Lung microvascular endothelial cell (primary cell): ENCODE data around the gene SELPLG. TPM values are rescaled to one million over a fixed set of nuclear protein-coding genes. Genes with fewer than 3 reads are reported as not detected.
"Not testable (repeated sequence)": the region's sequence is repeated elsewhere in the genome, so short reads cannot be mapped to it uniquely, and the experiment has no call there.

Experiments
- DNase-seq, 2 donors: peaks; one replicate each; pipeline versions ENCODE4 v3.0.0 to v3.0.0-alpha.2; 2010; ENCODE audit warnings: low read depth in 2 of 2
- total RNA-seq: library from RNA; depleted of rRNA; stranded (reverse); fragments of >200 nt; gene quantifications from 2 replicates; pipeline ENCODE4 v1.2.1, GENCODE V29; 2014

Gene SELPLG
- 0.20 and 0.22 TPM in 2 replicates for total RNA-seq

DNA sequence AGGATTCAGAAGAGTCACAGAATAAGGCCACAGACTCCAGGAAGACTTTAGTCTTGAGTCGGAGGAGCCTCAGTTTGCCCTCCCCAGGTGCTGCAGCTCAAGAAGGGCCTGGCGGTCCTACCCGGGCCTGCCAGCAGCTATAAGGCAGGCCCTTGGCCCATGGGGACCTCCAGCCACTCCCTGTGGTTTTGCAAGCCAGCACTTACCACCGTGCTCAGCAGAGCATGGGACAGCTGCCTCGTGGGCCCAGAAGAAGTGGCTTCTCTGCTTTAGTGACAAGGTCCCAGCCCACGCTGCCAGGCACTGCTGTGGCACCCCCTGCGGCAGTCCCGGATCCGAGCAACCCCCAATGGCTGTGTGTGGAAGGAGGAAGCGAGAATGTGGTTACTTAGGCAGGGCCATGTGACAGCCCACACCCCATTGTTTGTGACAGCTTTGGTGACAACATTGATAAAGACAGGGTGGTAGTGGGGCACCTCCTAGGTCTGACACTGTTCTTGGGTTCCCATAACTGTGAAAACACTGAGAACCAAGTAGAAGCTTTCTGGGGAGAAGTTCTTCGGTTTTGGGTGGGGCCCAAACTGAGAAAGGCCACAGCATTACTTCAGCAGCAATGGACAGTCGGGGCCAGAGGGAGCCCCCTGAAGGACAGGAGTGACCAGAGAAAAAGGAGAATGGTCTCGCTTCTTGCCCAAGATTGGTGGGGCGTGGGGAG, at the start of gene SELPLG:
Gene SELPLG, minus strand, starts transcription at position 361 of the 715 bp plus-strand sequence. CDS start 9,587 bp downstream, outside the sequence.
- DNase-seq: no peak

DNA sequence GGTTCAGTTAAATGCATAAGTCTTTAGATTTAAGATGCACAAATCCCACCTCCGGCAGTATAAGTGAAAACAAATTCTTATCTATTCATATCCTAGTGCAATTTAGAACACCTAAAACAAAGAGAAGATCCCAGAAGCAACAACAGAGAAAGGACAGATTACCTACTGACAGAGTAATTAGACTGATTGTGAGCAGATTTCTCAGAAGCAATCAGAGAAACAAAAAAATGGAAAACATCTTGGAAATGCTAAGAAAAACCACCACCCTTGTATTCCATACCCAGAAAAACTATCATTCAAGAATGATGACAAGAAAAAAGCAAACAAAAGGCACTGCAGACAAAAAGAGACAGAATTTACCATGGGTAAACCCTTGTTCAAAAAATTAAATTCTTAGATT, 47.6 kb upstream of the SELPLG start:
- no peak for DNase-seq

- DNase-seq: no peak
Observed at GRCh38 chr12:108679106-108679681, 45.5 kb upstream of the SELPLG start.

GRCh38 chr12:108678104-108678730, 44.5 kb upstream of the SELPLG start:
- no peak for DNase-seq

GRCh38 chr12:108677381-108677780, 43.7 kb upstream of the SELPLG start:
- DNase-seq: no peak

DNA sequence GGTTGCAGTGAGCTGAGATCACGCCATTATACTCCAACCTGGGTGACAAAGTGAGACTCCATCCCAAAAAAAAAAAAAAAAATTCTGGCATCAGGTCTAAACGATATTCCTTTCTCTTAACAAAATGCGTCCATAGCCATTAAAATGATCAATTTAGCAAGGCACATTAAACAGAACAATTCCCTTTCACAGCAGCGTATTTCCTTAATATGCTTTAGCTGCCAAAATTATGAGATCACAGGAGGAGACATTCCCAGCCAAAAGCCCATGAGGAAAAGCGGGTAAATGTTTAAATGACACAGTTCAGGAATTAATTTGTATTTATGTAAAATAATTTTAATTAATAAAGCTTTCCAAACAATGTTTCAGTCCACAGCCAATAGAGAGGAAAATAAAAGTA, 43.0 kb upstream of the SELPLG start:
- no peak for DNase-seq

DNA sequence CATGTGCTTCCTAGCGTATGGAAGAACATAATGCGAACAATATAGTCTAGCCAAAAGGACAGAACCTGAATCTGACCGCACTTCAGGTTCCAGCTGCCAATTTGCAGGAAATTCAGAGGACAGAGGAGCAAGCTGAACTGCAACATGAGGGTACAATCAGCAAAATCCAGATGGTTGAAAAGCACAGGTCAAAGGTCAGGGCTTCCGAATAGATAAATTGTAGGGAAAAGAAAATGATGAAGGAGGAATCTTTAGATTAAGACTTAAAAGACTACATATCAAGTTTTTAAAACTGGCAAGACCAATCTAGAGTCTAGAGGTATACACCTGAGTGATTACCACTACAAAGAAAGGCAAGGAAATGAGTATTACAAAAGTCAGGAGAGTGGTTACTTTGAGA, 42.1 kb upstream of the SELPLG start:
- no peak for DNase-seq

DNA sequence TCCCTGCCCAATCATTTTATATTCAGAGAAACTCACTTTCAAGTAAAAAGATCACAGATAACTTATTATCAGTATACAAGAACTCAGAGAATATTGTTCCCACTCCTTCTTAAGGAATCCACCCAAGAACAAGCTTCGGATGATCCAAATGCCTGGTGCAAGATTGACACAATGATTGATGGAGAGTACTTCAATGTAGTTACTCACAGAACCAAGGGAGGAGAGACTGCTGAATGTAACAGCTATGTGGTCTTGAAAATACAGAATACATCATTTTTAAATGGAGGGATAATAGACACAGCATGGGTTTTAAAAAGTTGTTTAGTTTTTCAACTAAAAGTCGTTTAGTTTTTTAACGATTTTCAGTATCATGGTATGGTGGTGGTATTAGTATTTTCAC, 38.4 kb upstream of the SELPLG start:
- no peak for DNase-seq

- DNase-seq: no peak
Observed at GRCh38 chr12:108671110-108671509, 37.4 kb upstream of the SELPLG start.

- DNase-seq: no peak
Observed at GRCh38 chr12:108670066-108670631, 36.5 kb upstream of the SELPLG start.

GRCh38 chr12:108668542-108668941, 34.8 kb upstream of the SELPLG start:
- no peak for DNase-seq

GRCh38 chr12:108668063-108668462, 34.4 kb upstream of the SELPLG start:
- no peak for DNase-seq

DNA sequence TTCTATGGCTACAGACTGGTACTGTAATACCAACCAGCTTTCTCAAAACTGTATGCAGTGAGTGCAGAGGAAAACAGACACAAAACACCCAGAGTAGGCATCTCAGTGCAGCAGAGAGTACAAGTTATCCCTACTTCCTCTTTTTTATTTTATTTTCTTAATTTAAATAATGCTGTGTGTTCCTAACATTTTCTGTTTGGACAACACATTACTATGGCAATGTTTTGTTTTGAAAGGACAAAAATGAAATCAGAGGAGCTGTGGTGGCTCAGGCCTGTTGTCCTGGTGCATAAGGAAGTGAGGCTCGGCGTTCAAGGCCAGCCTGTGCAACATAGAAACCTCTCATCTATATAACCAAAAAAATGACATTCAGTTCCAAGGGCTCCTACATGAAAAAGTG, 33.7 kb upstream of the SELPLG start:
- no peak for DNase-seq

DNA sequence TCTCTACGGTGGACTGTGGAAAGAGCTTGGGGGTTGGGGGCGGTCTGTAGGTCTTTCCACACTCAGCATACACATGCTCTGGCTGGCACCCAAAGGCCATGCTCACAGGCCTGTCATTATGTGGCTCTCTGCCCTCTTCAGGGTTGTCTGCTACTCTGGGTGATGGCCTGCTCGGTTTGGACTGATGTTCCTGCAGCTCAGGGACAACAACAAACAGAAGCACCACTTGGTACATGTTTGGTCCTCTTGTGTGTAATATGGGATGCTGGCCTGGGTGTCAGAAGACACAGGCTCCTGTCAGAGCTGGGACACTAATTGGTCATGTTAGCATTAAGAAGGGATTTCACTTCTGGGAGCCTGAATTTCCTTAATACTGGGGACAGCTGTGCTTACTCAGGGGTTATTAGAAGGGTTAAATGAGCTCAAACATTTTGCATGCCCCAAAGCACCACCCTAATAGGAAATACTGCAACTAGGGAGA, 32.7 kb upstream of the SELPLG start:
- peak in 1 of 2 donors; percentile 63 for DNase-seq

DNA sequence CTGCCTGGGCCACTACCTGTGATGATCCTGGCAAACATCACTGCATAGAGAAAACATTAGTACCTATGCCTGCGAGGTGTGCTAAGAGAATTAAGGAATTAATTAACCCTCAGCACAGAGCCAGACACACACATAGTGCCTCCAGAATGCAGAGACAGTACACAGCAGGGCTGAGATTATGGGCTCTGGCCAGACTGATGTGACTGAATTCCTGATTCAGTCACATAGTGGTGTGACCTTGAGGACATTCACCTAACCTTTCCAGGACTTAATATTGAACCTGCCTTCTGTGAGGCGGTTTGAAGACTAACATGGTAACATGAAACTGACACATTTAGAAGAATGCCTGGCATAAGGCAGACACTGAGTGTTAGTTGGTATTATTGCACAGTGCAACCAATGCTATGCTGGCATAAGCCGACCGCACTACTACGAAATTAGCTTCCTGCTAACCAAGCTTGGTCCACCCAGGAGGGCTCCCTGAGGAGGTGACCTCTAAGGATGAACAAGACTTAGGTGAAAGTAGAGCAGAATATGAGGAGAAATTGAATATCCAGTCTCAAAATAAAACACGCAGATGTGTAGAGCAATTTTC, 32.0 kb upstream of the SELPLG start:
- DNase-seq: no peak

- peak; percentile 96 to 98 for DNase-seq
Observed at GRCh38 chr12:108664338-108665258, 30.9 kb upstream of the SELPLG start.

GRCh38 chr12:108663324-108664015, 29.8 kb upstream of the SELPLG start:
- DNase-seq: no peak

GRCh38 chr12:108658115-108658514, 24.4 kb upstream of the SELPLG start:
- DNase-seq: not testable (repeated sequence)

DNA sequence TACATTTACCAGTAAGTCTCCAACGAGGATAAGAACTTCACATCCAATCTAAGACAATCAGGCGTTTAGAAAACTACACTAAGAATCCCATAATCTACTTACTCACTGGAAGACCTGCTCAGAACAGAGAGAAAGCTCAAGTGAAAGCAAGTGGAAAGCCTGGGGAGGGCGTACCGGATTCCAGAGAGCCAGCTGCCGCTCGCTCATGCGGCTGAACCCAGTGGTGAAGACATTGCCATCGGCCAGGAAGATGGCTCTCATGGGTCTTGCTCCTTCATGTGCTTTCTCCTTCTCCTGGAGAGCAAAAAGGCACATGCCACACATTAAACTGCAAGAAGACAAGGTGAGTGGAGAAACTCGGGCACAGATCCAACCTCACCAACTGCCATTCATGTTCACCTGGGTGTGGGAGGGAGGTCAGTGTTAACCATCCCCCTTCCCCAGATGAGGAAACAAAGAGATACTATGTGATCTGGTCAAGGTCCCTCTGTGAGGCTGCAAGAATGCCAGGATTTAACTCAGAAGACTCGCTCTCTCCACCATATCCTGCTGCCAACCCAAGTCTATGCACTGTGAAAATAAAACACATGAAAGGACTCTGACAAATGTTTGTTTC, 23.5 kb upstream of the SELPLG start:
- DNase-seq: no peak

DNA sequence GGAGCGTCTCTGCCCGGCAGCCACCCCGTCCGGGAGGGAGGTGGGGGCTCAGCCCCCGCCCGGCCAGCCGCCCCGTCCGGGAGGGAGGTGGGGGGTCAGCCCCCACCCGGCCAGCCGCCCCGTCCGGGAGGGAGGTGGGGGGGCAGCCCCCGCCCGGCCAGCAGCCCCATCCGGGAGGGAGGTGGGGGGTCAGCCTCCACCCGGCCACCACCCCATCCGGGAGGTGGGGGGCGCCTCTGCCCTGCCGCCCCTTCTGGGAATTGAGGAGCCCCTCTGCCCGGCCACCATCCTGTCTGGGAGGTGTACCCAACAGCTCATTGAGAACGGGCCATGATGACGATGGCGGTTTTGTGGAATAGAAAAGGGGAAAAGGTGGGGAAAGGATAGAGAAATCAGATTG, 22.6 kb upstream of the SELPLG start:
- DNase-seq: not testable (repeated sequence)
